Activated naive CD4-positive, alpha-beta T cell treated with anti-CD3 and anti-CD28 coated beads, Interleukin-2, amount 10 ng/mL, durations not matched to agents 7 days and 5 days (primary cell): Measurements from ENCODE around the gene IFNA4.
"Not testable (repeated sequence)": the region's sequence is repeated elsewhere in the genome, so short reads cannot be mapped to it uniquely, and the experiment has no call there.

Experiments
- CTCF ChIA-PET: fragments of 350-600 bp; sonication (Branson Sonifier 250); formaldehyde crosslinking; loops from one replicate; lab custom pipeline; 2021; ENCODE audit warnings: antibody characterized with exemption; lab: Charles Lee
- DNase-seq: peaks from one replicate; pipeline ENCODE4 v3.0.0-alpha.2; 2020
- H3K27ac Mint-ChIP-seq: one replicate; pipeline ENCODE4 v1.8.0; 2021; ENCODE audit warnings: mild to moderate bottlenecking, moderate library complexity, mixed read lengths
- H3K27me3 Mint-ChIP-seq: one replicate; pipeline ENCODE4 v1.8.0; 2021; ENCODE audit warnings: mild to moderate bottlenecking, mixed read lengths
- H3K36me3 Mint-ChIP-seq: one replicate; pipeline ENCODE4 v1.8.0; 2021; ENCODE audit warnings: mixed read lengths
- H3K4me1 Mint-ChIP-seq: one replicate; pipeline ENCODE4 v1.8.0; 2021; ENCODE audit warnings: mixed read lengths
- H3K4me3 Mint-ChIP-seq: one replicate; pipeline ENCODE4 v1.8.0; 2021; ENCODE audit warnings: mild to moderate bottlenecking, moderate library complexity, mixed read lengths
- H3K9me3 Mint-ChIP-seq: one replicate; pipeline ENCODE4 v1.8.0; 2021; ENCODE audit warnings: mixed read lengths

The IFNA4 gene

DNA sequence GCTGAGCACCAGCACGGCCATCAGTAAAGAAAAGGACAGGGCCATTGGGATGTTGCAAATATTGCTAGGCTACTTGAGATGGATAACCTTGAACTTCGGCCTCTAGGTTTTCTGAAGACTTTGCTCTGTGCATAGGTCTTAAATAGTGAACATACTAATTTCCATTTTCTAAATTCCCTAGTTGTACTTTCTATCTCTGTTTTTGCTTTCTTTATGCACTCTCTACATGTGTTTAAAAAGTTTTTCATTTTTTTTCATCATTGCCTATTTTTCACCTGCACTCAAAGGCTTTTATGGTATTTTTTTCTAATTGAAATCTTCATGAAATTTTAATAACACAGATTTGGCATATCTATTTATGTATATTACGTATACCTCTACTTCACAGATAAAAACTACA is at the start of gene IFNA4:
Gene IFNA4 (minus strand): TSS at position 101 of the 400 bp plus-strand sequence. CDS start 56 bp downstream, at position 45.
- CTCF ChIA-PET: interaction anchor here (0.7 kb wide), 1 partner anchor 461 kb away, joined by 3 read pairs; no protein-coding TSS in a partner anchor
- H3K9me3 Mint-ChIP-seq, H3K4me1 Mint-ChIP-seq, H3K36me3 Mint-ChIP-seq, H3K27ac Mint-ChIP-seq, DNase-seq, H3K4me3 Mint-ChIP-seq: not testable (repeated sequence)
- peaks cover 28% of the 10 kb centered on the region for H3K27me3 Mint-ChIP-seq

DNA sequence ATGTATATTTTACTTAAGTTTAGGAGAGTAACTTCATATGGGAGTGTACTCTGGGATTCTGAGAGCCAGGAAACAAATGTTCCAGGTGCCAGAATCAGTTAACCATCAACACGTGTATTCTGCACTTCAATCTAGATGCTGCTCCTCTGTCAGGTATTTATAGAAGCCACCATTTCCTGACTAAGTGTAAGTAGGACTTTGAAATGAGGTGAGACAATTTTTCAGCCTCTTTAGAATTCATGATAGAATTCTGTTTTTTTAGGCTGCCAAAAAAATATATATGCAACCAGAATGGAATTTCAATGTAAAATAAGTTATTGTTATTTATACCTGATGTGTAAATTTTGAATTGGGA is 49.0 kb upstream of the IFNA4 start:
- H3K4me1 Mint-ChIP-seq, H3K4me3 Mint-ChIP-seq, DNase-seq, H3K9me3 Mint-ChIP-seq, H3K27ac Mint-ChIP-seq, H3K36me3 Mint-ChIP-seq: not testable (repeated sequence)
- CTCF ChIA-PET: interaction anchor here (0.6 to 3.3 kb wide), 17 partner anchors 9 to 552 kb away, joined by 3 to 13 read pairs (median 4); no protein-coding TSS in a partner anchor
- H3K27me3 Mint-ChIP-seq: peaks cover 43% of the 10 kb centered on the region

DNA sequence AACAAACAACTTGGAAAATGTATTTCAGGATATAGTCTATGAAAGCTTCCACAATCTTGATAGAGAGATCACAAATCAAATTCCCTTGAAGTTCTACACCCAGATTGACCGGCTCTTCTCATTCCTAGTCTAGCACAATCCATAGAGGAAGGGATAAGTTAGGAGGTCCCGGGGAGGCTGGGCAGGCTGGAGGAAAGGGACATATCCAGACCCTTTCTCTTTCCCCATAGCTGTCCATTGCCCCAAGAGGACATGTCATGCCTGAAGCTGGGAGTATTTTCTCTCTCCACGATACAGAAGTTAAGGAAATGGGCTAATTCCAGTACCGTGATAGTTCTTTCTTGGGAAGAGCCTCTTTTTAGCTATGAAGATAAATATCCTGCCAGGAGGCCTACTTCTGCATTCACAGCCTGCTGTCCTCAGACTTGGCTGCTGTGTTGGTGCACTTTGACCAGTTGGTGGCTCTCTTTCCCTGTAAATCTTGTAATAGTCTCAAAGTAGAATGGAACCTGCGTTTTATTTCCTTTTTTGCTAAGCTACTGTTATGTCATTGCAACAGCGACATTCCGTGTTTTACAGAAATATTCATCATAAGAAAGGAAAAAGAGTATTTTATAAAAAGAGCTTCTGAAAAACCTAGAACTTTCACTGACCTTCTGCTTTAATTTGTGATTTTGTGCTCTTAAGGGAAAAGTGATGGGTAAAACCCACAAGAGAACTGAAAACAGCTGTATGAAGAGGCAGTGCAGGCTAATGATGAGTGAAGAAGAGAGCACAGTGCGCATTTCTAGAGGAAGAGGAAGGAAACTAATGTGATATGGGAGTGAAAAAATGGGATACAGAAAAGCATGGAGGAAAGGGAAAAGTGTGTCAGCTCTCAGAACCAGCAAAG is 48.3 kb upstream of the IFNA4 start:
- CTCF ChIA-PET: interaction anchor here (0.6 to 3.3 kb wide), 19 partner anchors 8 to 552 kb away, joined by 3 to 13 read pairs (median 4); no protein-coding TSS in a partner anchor
- H3K27me3 Mint-ChIP-seq: peaks cover 46% of the 10 kb centered on the region
- not testable (repeated sequence) for H3K9me3 Mint-ChIP-seq, H3K36me3 Mint-ChIP-seq, H3K4me1 Mint-ChIP-seq, H3K27ac Mint-ChIP-seq, H3K4me3 Mint-ChIP-seq
- DNase-seq: peak; percentile 50

DNA sequence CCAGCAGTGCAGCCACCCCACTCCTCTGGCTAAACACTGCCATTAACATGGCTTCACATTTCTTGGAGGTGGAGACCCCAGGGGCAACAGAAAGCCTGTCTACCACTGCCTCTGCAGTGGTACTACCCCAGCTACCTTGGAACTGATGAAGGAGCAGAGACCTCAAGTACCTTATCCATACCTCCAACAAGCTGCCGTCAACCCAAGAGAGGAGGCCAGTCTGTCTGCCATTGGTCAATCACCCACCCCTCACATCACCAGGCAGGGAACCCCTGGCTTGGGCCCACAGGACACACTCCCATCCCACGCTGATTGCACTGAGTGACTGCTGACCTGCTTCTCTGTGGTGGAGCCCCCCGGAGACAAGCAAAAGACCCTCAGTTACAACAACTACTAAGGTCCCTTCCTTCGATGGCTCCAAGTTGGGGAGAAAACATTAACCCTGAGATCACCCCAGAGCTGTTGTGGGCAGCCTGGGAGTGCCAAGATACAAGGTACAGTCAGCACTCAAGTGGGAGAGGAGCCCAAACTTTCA is 46.8 kb upstream of the IFNA4 start:
- H3K36me3 Mint-ChIP-seq: no peaks in the 10 kb centered on the region
- DNase-seq: no peak
- H3K27ac Mint-ChIP-seq: no peak overlapping the region
- no peaks in the 10 kb centered on the region for H3K9me3 Mint-ChIP-seq
- no peak overlapping the region for H3K4me3 Mint-ChIP-seq
- CTCF ChIA-PET: interaction anchor here (0.7 to 3.3 kb wide), 3 partner anchors 18 to 474 kb away, joined by 3 to 12 read pairs (median 6); no protein-coding TSS in a partner anchor
- H3K27me3 Mint-ChIP-seq: peaks cover 33% of the 10 kb centered on the region
- peaks cover 8% of the 10 kb centered on the region for H3K4me1 Mint-ChIP-seq

DNA sequence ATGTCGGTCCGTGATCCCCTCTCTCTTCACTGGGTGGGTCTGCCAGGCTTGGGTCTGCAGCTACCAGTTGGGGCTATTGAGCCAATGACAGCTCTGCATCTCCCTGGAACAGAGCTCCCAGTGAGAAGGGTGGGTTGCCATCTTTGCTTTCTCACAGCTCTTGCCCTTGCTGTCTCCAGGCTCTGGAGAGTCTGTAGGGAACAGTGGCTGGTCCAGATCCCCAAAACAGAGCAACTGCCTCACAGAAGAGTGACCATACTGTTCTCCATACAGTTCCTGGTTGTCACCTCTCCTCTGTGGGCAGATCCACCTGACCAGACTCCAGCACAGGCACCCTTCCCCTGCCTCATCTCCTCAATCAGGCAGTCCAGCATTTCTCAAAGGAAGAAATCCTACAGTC is 45.9 kb upstream of the IFNA4 start:
- Mint-ChIP-seq H3K4me3 (no peak overlapping the region), H3K9me3 (no peaks in the 10 kb centered on the region), H3K27me3 (peaks cover 31% of the 10 kb centered on the region), H3K4me1 (peaks cover 8% of the 10 kb centered on the region), H3K36me3 (no peaks in the 10 kb centered on the region), H3K27ac (no peak overlapping the region)
- CTCF ChIA-PET: interaction anchor here (0.9 kb wide), 1 partner anchor 19 kb away, joined by 3 read pairs; no protein-coding TSS in a partner anchor
- DNase-seq: no peak

DNA sequence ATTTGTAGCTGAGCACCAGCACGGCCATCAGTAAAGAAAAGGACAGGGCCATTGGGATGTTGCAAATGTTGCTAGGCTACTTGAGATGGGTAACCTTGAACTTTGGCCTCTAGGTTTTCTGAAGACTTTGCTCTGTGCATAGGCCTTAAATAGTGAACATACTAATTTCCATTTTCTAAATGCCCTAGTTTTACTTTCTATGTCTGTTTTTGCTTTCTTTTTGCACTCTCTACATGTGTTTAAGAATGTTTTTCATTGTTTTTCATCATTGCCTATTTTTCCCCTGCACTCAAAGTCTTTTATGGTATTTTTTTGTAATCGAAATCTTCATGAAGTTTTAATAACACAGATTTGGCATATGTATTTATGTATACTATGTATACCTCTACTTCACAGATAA is 40.7 kb upstream of the IFNA4 start, which contains the start of gene IFNA17:
Gene IFNA17 (minus strand): TSS at position 101 of the 400 bp plus-strand sequence. CDS start 49 bp downstream, at position 52.
- H3K36me3 Mint-ChIP-seq: no peaks in the 10 kb centered on the region
- H3K4me1 Mint-ChIP-seq: no peaks in the 10 kb centered on the region
- peaks cover 19% of the 10 kb centered on the region for H3K27me3 Mint-ChIP-seq
- DNase-seq: no peak
- H3K4me3 Mint-ChIP-seq: no peak within 1 kb of the TSS
- H3K27ac Mint-ChIP-seq: no peak within 1 kb of the TSS
- CTCF ChIA-PET: interaction anchor here (1.1 kb wide), 1 partner anchor 14 kb away, joined by 3 read pairs; no protein-coding TSS in a partner anchor
- H3K9me3 Mint-ChIP-seq: no peaks in the 10 kb centered on the region

DNA sequence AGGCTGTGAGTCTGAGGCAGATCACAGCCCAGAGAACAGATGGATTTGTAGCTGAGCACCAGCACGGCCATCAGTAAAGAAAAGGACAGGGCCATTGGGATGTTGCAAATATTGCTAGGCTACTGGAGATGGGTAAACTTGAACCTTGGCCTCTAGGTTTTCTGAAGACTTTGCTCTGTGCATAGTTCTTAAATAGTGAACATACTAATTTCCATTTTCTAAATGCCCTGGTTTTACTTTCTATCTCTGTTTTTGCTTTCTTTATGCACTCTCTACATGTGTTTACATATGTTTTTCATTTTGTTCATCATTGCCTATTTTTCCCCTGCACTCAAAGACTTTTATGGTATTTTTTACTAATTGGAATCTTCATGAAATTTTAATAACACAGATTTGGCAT is 29.8 kb upstream of the IFNA4 start, which contains the start of gene IFNA16:
Gene IFNA16 (minus strand): TSS at position 101 of the 400 bp plus-strand sequence. CDS start 6 bp downstream, at position 95.
- H3K36me3 Mint-ChIP-seq, H3K27ac Mint-ChIP-seq, H3K4me3 Mint-ChIP-seq, H3K9me3 Mint-ChIP-seq, DNase-seq, H3K4me1 Mint-ChIP-seq: not testable (repeated sequence)
- H3K27me3 Mint-ChIP-seq: peaks cover 34% of the 10 kb centered on the region
- CTCF ChIA-PET: interaction anchor here (1.1 kb wide), 1 partner anchor 22 kb away, joined by 6 read pairs; no protein-coding TSS in a partner anchor

DNA sequence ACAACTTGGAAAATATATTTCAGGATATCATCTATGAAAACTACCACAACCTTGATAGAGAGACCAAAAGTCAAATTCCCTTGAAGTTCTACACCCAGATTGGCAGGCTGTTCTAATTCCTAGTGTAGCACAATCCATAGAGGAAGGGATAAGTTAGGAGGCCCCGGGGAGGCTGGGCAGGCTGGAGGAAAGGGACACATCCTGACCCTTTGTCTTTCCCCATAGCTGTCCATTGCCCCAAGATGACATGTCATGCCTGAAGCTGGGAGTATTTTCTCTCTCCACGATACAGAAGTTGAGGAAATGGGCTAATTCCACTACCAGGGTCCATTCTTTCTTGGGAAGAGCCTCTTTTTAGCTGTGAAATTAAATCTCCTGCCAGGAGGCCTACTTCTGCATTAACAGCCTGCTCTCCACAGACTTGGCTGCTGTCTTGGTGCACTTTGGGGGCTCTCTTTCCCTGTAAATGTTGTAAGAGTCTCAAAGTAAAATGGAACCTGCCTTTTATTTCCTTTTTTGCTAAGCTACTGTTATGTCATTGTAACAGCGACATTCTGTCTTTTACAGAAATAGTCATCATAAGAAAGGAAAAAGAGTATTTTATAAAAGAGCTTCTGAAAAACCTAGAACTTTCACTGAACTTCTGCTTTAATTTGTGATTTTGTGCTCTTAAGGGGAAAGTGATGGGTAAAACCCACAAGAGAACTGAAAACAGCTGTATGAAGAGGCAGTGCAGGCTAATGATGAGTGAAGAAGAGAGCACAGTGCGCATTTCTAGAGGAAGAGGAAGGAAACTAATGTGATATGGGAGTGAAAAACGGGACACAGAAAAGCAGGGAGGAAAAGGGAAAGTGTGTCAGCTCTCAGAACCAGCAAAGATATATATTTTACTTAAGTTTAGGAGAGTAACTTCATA is 26.3 kb upstream of the IFNA4 start:
- peaks cover 23% of the 10 kb centered on the region for H3K27me3 Mint-ChIP-seq
- not testable (repeated sequence) for H3K36me3 Mint-ChIP-seq, DNase-seq, H3K27ac Mint-ChIP-seq, H3K9me3 Mint-ChIP-seq, H3K4me1 Mint-ChIP-seq, H3K4me3 Mint-ChIP-seq
- CTCF ChIA-PET: interaction anchor here (0.6 to 1.6 kb wide), 14 partner anchors 15 to 586 kb away, joined by 3 to 8 read pairs (median 3); partner anchors contain the start of gene IFNA17

DNA sequence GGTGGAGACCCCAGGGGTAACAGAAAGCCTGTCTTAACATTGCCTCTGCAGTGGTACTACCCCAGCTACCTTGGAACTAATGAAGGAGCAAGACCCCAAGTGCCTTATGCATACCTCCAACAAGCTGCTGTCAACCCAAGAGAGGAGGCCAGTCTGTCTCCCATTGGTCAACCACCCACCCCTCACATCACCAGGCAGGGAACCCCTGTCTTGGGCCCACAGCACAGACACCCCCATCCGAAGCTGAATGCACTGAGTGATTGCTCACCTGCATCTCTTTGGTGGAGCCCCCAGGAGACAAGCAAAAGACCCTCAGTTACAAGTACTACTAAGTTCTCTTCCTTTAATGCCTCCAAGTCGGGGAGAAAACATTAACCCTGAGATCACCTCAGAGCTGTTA is 24.8 kb upstream of the IFNA4 start:
- H3K9me3 Mint-ChIP-seq: not testable (repeated sequence)
- CTCF ChIA-PET: interaction anchor here (1.0 kb wide), 1 partner anchor 30 kb away, joined by 5 read pairs; no protein-coding TSS in a partner anchor

DNA sequence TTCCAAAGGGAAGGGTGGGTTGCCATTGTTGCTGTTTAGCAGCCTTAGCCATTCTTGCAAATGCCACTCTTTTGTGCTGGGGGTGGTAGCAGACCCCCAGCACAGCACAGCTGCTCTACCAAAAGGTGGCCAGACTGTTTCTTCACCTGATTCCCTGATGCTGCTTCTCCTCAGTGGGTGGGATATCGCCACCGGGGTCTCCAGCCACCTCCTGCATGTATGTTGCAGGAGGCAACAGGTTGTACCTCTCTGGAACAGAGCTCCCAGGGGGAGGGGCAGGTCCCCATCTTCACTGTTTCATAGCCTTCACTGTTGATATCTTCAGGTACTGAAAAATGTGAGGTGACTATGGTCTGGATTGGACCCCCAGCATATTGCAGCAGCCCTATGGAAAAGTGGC is 23.4 kb upstream of the IFNA4 start:
- H3K36me3 Mint-ChIP-seq, H3K4me3 Mint-ChIP-seq, CTCF ChIA-PET, H3K9me3 Mint-ChIP-seq, H3K27ac Mint-ChIP-seq, H3K4me1 Mint-ChIP-seq, DNase-seq: not testable (repeated sequence)
- peaks cover 19% of the 10 kb centered on the region for H3K27me3 Mint-ChIP-seq

More for the DNA sequence above, 24.8 kb upstream of the IFNA4 start:
- H3K4me1 Mint-ChIP-seq, H3K4me3 Mint-ChIP-seq, H3K27ac Mint-ChIP-seq, H3K36me3 Mint-ChIP-seq, DNase-seq: not testable (repeated sequence)
- peaks cover 22% of the 10 kb centered on the region for H3K27me3 Mint-ChIP-seq

DNA sequence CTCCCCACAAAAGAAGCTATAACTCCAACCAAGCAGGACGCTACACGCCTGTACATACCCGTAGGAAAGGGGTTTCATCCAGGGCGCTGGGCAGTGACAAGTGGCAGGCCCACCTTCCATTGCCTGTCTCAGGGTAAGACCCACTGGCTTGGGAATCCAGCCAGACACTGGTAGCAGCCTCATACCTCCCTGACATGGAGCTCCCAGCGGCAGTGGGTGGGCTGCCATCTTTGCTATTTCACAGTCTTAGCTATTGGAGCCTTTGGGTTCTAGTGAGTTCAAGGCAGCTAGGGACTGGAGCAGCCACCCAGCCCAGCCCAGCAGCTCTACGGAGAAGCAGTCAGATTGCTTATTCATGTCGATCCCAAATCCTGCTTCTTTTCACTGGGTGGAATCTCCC is 22.9 kb upstream of the IFNA4 start:
- Mint-ChIP-seq H3K4me3 (no peak overlapping the region), H3K36me3 (no peaks in the 10 kb centered on the region), H3K4me1 (peaks cover 4% of the 10 kb centered on the region), H3K9me3 (no peaks in the 10 kb centered on the region), H3K27ac (no peak overlapping the region), H3K27me3 (peaks cover 15% of the 10 kb centered on the region)
- no peak for DNase-seq
- CTCF ChIA-PET: interaction anchor here (0.6 kb wide), 1 partner anchor 71 kb away, joined by 3 read pairs; no protein-coding TSS in a partner anchor

DNA sequence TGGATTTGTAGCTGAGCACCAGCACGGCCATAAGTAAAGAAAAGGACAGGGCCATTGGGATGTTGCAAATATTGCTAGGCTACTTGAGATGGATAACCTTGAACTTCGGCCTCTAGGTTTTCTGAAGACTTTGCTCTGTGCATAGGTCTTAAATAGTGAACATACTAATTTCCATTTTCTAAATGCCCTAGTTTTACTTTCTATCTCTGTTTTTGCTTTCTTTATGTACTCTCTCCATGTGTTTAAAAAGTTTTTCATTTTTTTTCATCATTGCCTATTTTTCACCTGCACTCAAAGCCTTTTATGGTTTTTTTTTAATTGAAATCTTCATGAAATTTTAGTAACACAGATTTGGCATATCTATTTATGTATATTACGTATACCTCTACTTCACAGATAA is 19.7 kb upstream of the IFNA4 start, which contains the start of gene IFNA10:
Gene IFNA10 (minus strand): TSS at position 101 of the 400 bp plus-strand sequence. CDS start 46 bp downstream, at position 55.
- H3K36me3 Mint-ChIP-seq, H3K9me3 Mint-ChIP-seq, H3K4me1 Mint-ChIP-seq, H3K27ac Mint-ChIP-seq, DNase-seq, H3K4me3 Mint-ChIP-seq: not testable (repeated sequence)
- peaks cover 12% of the 10 kb centered on the region for H3K27me3 Mint-ChIP-seq
- CTCF ChIA-PET: interaction anchor here (1.2 kb wide), 1 partner anchor 12 kb away, joined by 5 read pairs; no protein-coding TSS in a partner anchor

DNA sequence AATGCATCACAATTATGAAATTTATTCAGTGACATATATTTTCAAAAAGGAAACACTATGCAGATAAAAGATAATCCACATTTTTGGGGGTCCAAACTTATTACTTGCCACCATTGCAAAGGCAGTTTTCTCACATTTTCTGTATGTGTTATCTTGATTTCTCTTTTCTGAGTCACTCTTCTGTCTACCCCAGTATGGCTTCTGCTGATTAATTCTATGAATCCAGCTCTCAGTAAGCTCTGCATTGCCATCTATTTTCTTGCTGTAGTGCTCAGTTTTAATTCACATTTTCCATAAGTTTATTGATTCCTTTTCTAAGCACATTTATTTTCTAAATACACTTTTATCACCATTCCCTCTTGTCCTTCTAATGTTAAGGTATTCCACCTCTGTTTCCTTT is 17.8 kb upstream of the IFNA4 start:
- Mint-ChIP-seq H3K36me3 (no peaks in the 10 kb centered on the region), H3K4me1 (no peaks in the 10 kb centered on the region), H3K4me3 (no peak overlapping the region), H3K9me3 (no peaks in the 10 kb centered on the region), H3K27ac (no peak overlapping the region), H3K27me3 (peaks cover 16% of the 10 kb centered on the region)
- CTCF ChIA-PET: no interaction called here
- DNase-seq: no peak
